Bronchial smooth muscle cell (primary cell): ENCODE measurements around the gene CAPN2. TPM values are rescaled to one million over a fixed set of nuclear protein-coding genes. Genes with fewer than 3 reads are reported as not detected.

ENCODE experiments used
- total RNA-seq: library from RNA; depleted of rRNA; stranded (reverse); fragments of >200 nt; gene quantifications from 2 replicates; pipeline ENCODE4 v1.2.1, GENCODE V29; 2014

Gene CAPN2
- total RNA-seq, result 391 and 436 TPM in 2 replicates

GRCh38 chr1:223712194-223712849 is at the start of gene CAPN2:
TSS of gene CAPN2 (plus strand) at chr1:223712539. CDS start at chr1:223712641, 102 bp downstream.

GRCh38 chr1:223665592-223666312 is 46.6 kb upstream of the CAPN2 start, which contains the start of gene CAPN8:
TSS of gene CAPN8 (minus strand) at chr1:223665701. CDS start at chr1:223665646, 55 bp downstream.

Other genes starting within 250 kb of the CAPN2 start
- 0.09 TPM in 1 of 2 replicates, not detected in the other for gene CAPN8, start 46.8 kb upstream of the CAPN2 start, total RNA-seq
- gene TP53BP2, start 133.4 kb downstream of the CAPN2 start, total RNA-seq, result 16.2 and 20.2 TPM in 2 replicates